Memory B cell (primary cell): ENCODE measurements around the gene STXBP6.

Source experiments
- ATAC-seq: fragments of 150-1000 bp; cut with Tn5 transposase; 2 replicates; pipeline ENCODE4 v1.10.0; 2021; ENCODE audit warnings: low read depth, mild to moderate bottlenecking, moderate library complexity
- DNase-seq, 2 donors: peaks; one replicate each; pipeline ENCODE4 v3.0.0; 2022; ENCODE audit warnings: low spot score in 2 of 2
- H3K27ac Mint-ChIP-seq: one replicate; pipeline ENCODE4 v1.8.0; 2022; ENCODE audit warnings: mild to moderate bottlenecking, moderate library complexity, mixed read lengths
- H3K27me3 Mint-ChIP-seq: one replicate; pipeline ENCODE4 v1.8.0; 2022; ENCODE audit warnings: mixed read lengths
- H3K36me3 Mint-ChIP-seq: one replicate; pipeline ENCODE4 v1.8.0; 2022; ENCODE audit warnings: mild to moderate bottlenecking, mixed read lengths
- H3K4me1 Mint-ChIP-seq: one replicate; pipeline ENCODE4 v1.8.0; 2022; ENCODE audit warnings: mixed read lengths
- H3K4me3 Mint-ChIP-seq: one replicate; pipeline ENCODE4 v1.8.0; 2022; ENCODE audit warnings: mild to moderate bottlenecking, moderate library complexity, mixed read lengths
- H3K9me3 Mint-ChIP-seq: one replicate; pipeline ENCODE4 v1.8.0; 2022; ENCODE audit warnings: mixed read lengths

Gene STXBP6

DNA sequence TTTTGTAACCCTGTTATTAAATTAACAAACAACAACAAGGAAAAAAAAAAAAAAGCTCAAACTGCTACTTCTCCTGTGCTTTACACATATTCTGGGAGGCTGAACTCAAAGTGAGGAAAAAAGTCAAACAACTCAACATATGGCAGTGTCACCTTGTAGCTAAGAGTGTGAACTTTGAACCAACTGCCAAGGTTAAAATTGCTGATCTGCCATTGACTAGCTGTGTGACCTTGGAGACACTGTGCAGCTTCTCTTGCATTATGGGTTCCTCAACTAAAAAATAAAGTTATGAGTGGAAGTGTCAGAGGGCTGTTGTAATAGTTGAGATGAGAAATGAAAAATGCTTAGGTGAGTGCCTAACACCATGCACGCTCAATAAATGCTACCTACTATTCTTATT is 34.2 kb downstream of the STXBP6 start:
- ATAC-seq (no peak), DNase-seq (no peak)
- H3K9me3 Mint-ChIP-seq: no peaks in the 10 kb centered on the region
- H3K4me1 Mint-ChIP-seq: no peaks in the 10 kb centered on the region
- no peaks in the 10 kb centered on the region for H3K36me3 Mint-ChIP-seq
- H3K27ac Mint-ChIP-seq: no peak overlapping the region
- H3K4me3 Mint-ChIP-seq: no peak overlapping the region
- H3K27me3 Mint-ChIP-seq: peaks cover 2% of the 10 kb centered on the region

DNA sequence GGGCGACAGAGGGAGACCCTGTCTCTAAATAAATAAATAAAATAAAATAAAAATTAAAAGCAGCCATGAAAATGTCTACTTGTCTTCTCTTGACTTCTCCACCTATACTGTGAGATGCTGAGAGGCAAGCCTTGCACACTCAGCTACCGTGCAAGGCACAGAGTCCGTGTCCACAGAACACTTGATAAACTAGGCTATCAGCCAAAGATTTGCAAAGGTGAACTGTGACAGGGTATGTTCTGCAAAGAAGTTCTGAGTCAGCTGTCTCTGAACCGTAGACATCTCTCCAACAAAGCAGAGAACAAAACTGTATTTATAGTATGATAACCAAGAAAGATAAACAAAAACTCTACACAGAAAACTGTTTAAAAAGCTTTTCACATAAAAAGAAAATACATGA is 35.5 kb downstream of the STXBP6 start:
- no peak overlapping the region for H3K4me3 Mint-ChIP-seq
- H3K27ac Mint-ChIP-seq: no peak overlapping the region
- no peaks in the 10 kb centered on the region for H3K36me3 Mint-ChIP-seq
- ATAC-seq (no peak), DNase-seq (no peak)
- H3K4me1 Mint-ChIP-seq: no peaks in the 10 kb centered on the region
- H3K27me3 Mint-ChIP-seq: peaks cover 7% of the 10 kb centered on the region
- H3K9me3 Mint-ChIP-seq: no peaks in the 10 kb centered on the region

DNA sequence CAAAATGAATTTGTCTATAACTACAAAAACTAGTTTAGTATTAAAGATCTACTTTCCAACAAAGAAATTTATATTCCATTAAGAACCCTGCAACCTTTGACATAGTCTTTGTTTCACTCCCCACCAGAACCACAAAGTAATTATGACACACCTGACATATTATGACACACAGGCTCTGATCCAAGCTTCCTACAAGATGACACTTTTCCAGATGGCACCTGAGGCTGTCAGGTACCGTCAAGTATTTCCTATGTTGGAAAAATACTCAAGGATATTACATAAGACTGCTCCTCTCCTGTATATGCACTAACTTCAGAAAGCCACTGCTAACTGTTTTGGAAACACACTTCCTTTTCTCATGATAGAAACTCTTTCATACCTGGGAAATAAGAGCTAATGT is 38.9 kb downstream of the STXBP6 start:
- Mint-ChIP-seq H3K4me1 (no peaks in the 10 kb centered on the region), H3K4me3 (no peak overlapping the region), H3K36me3 (no peaks in the 10 kb centered on the region), H3K27me3 (peaks cover 11% of the 10 kb centered on the region), H3K27ac (no peak overlapping the region), H3K9me3 (no peaks in the 10 kb centered on the region)
- ATAC-seq (no peak), DNase-seq (no peak)

DNA sequence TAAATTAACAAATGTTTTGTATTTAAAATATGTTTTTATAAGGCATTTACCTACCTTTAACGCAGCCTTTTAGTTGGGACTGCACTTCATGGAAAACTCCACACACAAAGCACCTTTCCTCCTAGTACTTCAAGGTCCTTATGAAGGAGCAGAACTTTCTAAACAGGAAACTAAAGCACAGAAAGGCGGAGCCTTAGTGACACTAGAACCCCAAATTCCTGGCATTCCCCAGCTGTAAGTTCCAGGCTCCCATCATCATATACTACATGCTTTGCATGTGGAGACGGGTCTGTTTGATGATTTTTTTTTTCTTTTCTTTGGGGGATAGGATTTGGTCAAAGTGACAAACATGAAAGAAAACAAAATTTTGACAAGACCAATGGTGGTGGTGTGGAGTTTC is 39.5 kb downstream of the STXBP6 start:
- ATAC-seq (no peak), DNase-seq (no peak)
- Mint-ChIP-seq H3K27ac (no peak overlapping the region), H3K36me3 (no peaks in the 10 kb centered on the region), H3K4me1 (no peaks in the 10 kb centered on the region), H3K9me3 (no peaks in the 10 kb centered on the region), H3K27me3 (peaks cover 11% of the 10 kb centered on the region), H3K4me3 (no peak overlapping the region)

DNA sequence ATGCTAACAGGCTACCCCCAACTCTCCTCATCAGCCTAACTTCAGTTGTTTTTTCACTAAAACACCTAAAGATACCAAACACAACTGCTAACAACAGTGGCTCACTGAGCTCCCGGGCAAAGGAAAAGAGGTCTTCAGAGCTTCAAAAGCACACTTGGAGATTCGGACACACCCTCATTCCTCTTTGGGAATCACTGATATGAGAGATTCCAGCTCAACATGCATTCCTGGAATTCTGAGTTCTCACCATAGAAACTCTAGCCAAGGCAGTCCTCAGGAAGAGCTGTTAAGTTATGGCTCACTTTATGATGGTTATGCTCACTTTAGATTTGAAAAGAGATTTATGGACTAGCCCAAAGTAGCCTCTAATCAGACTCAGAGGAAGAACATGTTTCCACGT is 40.1 kb downstream of the STXBP6 start:
- no peaks in the 10 kb centered on the region for H3K36me3 Mint-ChIP-seq
- H3K27ac Mint-ChIP-seq: no peak overlapping the region
- DNase-seq (no peak), ATAC-seq (no peak)
- H3K9me3 Mint-ChIP-seq: no peaks in the 10 kb centered on the region
- no peaks in the 10 kb centered on the region for H3K4me1 Mint-ChIP-seq
- H3K27me3 Mint-ChIP-seq: peaks cover 11% of the 10 kb centered on the region
- H3K4me3 Mint-ChIP-seq: no peak overlapping the region

DNA sequence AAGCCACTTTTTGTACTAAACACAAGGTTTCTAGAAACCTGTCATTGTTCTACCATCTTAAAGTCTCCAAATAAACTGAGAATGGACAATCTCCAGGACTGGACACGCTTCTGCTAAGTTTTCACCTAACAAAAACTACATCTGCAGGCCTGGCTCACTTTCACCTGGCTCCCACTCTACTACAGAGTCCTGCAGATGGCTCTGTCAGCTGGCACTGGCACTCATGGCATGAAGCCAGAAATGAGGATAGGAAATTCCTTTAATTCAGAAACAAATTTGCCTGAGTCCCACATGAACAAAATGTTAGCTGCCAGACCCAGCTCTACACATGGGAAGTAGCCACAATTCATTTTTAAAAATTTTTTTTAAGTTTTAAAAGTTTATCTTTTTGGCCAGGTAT is 42.1 kb downstream of the STXBP6 start:
- DNase-seq (no peak), ATAC-seq (no peak)
- H3K4me3 Mint-ChIP-seq: no peak overlapping the region
- H3K36me3 Mint-ChIP-seq: no peaks in the 10 kb centered on the region
- no peaks in the 10 kb centered on the region for H3K4me1 Mint-ChIP-seq
- H3K27ac Mint-ChIP-seq: no peak overlapping the region
- H3K9me3 Mint-ChIP-seq: no peaks in the 10 kb centered on the region
- peaks cover 13% of the 10 kb centered on the region for H3K27me3 Mint-ChIP-seq

DNA sequence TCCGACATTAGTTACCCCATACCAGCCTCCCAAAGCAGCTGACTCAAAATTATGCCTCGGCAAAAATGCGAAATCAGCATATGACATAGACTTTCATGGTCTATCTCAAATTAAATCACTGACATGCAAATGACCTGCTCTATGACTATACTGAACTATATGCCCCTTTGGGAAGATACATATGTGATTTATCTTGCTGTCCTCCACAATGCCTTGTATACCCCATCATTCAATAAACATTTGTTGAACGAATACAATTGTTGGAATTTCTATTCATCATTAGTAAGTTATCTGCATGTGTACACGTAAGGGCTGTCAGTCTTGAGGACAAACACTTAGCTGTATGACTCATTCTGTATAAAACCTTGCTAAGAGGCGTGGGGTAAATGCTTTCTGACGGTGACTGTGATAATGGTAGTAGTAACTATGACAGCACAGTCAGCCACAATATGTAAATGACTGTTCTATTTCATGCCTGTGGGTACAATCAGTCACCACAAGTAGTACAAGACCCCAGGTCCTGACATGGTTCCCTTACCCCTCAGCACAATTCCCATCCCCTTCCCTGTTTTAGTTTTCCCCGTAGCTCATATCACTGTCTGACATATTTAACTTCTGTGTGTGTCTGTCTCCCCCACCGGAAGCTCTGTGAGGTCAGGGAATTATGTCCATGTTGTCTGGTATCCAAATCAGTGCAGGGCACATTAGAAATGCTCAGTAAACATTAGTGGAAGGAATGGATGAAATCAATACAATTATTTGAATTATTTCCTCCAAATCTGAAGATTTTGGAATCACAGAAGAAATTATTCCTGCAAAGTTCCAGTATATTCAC is 42.8 kb downstream of the STXBP6 start:
- no peaks in the 10 kb centered on the region for H3K9me3 Mint-ChIP-seq
- peaks cover 13% of the 10 kb centered on the region for H3K27me3 Mint-ChIP-seq
- ATAC-seq: no peak
- H3K27ac Mint-ChIP-seq: no peak overlapping the region
- no peaks in the 10 kb centered on the region for H3K36me3 Mint-ChIP-seq
- H3K4me1 Mint-ChIP-seq: no peaks in the 10 kb centered on the region
- no peak overlapping the region for H3K4me3 Mint-ChIP-seq
- no peak for DNase-seq

DNA sequence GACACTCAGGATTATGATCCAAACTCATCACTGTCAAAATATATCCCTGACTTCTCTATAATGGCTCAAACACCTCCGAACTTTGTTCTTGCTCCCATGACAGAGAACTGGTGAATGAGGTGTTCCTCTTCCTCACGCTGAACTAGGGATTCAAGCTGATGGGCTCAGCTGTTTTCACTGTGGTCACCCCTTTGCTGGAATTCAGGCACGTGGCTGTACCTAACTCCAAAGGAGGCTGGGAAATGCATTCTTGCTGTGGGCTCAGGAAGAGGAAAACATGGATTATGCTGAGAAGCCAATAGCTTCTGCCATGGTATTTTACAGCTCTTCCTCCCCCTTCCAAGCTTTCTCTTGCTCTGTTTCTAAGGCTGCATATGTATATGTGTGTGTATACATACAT is 43.9 kb downstream of the STXBP6 start:
- Mint-ChIP-seq H3K27ac (no peak overlapping the region), H3K4me1 (no peaks in the 10 kb centered on the region), H3K9me3 (no peaks in the 10 kb centered on the region), H3K27me3 (peaks cover 13% of the 10 kb centered on the region), H3K4me3 (no peak overlapping the region), H3K36me3 (no peaks in the 10 kb centered on the region)
- no peak for ATAC-seq
- DNase-seq: no peak

DNA sequence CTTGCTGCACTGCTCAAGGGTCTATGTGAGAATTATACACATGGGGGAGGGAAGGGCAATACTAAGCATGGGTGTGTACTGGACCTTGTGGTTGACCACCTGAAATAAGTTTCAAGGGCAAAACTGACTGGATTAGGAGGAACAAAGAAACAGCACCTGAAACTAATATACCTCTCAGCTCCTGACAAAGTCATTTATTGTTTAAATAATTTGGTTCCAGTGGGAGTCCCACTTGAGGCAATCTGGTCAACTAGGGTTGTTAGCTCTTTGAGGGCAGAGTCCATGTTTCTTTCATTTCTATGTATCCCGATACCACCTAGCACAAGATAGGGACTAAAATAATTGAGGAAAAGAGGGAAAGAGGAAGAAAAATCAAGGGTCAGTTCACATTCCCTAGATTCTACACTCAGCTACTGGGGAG is 45.5 kb downstream of the STXBP6 start:
- DNase-seq (no peak), ATAC-seq (no peak)
- Mint-ChIP-seq H3K36me3 (no peaks in the 10 kb centered on the region), H3K9me3 (no peaks in the 10 kb centered on the region), H3K4me3 (no peak overlapping the region), H3K27ac (no peak overlapping the region), H3K4me1 (no peaks in the 10 kb centered on the region), H3K27me3 (peaks cover 7% of the 10 kb centered on the region)

DNA sequence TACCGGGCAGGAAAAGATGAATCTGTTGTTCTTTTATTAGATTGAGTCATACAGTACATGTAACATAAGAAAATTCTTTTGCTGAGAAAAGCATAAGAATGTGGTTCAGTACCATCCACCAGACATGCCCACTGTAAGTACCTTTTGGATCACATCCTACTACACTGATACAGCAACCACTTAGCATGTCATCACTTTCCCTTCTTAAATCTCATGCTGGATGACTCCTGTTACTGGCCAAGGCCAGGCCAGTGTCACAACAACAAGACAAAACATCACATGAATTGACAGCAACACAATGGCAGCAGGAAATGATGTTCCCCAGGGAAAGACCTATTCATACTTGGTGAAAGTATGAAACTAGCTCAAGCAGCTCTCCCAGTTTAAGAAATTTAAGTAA is 46.4 kb downstream of the STXBP6 start:
- DNase-seq (no peak), ATAC-seq (no peak)
- no peaks in the 10 kb centered on the region for H3K36me3 Mint-ChIP-seq
- H3K4me3 Mint-ChIP-seq: no peak overlapping the region
- H3K4me1 Mint-ChIP-seq: no peaks in the 10 kb centered on the region
- H3K27me3 Mint-ChIP-seq: peaks cover 6% of the 10 kb centered on the region
- no peak overlapping the region for H3K27ac Mint-ChIP-seq
- no peaks in the 10 kb centered on the region for H3K9me3 Mint-ChIP-seq

DNA sequence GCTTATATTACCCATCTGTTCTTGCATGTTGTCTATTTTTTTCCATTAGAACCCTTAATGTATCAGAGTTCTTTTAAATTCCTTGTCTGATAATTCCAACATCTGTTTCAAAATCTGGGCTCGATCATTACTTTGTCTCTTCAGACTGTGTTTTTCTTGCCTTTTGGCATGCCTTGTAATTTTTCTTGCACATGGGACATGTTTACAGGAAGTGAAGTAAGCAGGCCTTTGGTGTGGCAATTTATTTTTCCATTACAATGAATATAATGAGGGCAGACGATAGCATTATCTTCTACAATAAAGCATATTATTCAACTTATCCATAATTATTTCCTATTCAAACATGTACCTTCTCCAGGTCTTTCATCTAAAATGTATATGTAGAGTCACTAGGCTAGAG is 48.3 kb downstream of the STXBP6 start:
- peaks cover 4% of the 10 kb centered on the region for H3K27me3 Mint-ChIP-seq
- no peak for ATAC-seq
- H3K9me3 Mint-ChIP-seq: no peaks in the 10 kb centered on the region
- H3K4me1 Mint-ChIP-seq: no peaks in the 10 kb centered on the region
- no peak overlapping the region for H3K4me3 Mint-ChIP-seq
- H3K27ac Mint-ChIP-seq: no peak overlapping the region
- no peak for DNase-seq
- no peaks in the 10 kb centered on the region for H3K36me3 Mint-ChIP-seq

DNA sequence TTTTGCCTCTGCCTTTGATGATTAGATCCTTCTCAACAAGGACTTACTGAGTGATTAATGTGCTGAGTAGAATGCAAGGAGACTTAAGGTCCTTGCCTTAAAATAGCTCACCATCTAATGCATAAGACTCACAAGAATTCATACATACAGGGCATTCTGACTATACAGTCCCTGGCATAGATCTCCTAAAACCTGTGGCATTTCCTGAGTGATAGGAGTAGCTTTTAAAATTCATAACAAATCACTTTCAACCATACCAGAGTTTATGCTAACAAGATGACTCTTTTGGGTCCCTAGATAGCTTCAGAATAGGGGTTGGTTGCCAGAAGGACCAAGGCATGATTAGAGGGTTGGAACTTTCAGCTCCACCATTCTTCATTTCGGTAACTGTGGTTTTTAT is 48.8 kb downstream of the STXBP6 start:
- no peak for DNase-seq
- Mint-ChIP-seq H3K27me3 (peaks cover 4% of the 10 kb centered on the region), H3K4me1 (no peaks in the 10 kb centered on the region), H3K4me3 (no peak overlapping the region), H3K36me3 (no peaks in the 10 kb centered on the region), H3K9me3 (no peaks in the 10 kb centered on the region), H3K27ac (no peak overlapping the region)
- ATAC-seq: no peak

DNA sequence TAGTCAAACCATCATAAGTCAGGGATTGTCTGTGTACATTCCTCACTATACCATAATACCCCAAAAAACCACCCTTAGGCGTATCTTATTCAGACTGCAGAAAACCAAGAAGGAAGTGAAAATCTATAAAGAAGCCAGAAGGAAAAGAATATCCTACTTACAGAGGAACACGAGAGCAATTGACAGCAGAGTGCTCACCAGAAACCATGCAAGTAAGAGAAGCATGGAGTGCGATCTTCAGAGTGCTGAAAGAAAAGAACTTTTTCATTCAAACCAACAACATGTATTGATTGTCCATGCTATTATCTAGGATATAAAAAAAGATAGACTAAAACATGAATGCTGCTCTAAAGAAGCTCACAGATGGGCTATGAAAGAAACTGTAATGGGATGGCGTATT is 50.8 kb downstream of the STXBP6 start:
- no peaks in the 10 kb centered on the region for H3K4me1 Mint-ChIP-seq
- ATAC-seq (no peak), DNase-seq (no peak)
- H3K4me3 Mint-ChIP-seq: no peak overlapping the region
- H3K27ac Mint-ChIP-seq: no peak overlapping the region
- H3K27me3 Mint-ChIP-seq: peaks cover 2% of the 10 kb centered on the region
- H3K36me3 Mint-ChIP-seq: no peaks in the 10 kb centered on the region
- no peaks in the 10 kb centered on the region for H3K9me3 Mint-ChIP-seq

DNA sequence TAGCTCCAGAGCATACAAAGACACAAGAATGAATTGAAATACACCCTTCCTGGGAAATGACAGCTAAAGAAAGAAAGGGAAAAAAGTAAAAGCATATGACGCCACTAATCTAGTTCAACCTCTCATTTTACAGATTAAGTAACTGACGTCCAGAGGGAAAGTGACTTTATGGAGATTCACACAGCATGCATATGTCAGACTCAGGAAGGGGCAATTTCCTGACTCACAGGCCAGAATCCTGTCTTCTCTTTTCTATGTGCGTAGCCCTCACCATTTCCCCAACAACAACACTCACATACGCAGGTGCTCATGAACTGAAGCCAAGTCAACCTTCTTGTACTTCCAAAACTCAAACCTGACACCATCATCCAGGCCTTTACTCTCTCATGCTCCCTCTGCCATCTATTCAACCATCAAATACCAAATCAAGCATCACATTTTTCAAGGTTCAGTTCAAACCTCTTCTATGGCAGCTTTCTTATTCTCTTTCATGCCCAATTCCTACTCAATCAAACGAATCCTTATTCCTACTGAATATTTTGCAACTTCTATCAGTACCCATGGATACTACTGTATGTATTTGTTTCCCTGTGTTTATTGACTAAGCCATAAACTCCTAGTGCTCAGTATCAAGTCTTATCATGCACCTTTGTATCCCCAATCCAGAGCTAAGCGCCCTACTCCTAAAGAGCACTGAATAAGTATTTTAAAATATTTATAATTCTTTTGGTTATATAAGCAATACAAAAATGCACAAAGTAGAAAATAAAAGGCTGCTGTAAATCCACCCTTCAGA is 52.8 kb downstream of the STXBP6 start:
- no peaks in the 10 kb centered on the region for H3K36me3 Mint-ChIP-seq
- DNase-seq: no peak
- no peak for ATAC-seq
- H3K4me1 Mint-ChIP-seq: no peaks in the 10 kb centered on the region
- no peaks in the 10 kb centered on the region for H3K9me3 Mint-ChIP-seq
- H3K27ac Mint-ChIP-seq: no peak overlapping the region
- H3K4me3 Mint-ChIP-seq: no peak overlapping the region
- H3K27me3 Mint-ChIP-seq: no peaks in the 10 kb centered on the region

DNA sequence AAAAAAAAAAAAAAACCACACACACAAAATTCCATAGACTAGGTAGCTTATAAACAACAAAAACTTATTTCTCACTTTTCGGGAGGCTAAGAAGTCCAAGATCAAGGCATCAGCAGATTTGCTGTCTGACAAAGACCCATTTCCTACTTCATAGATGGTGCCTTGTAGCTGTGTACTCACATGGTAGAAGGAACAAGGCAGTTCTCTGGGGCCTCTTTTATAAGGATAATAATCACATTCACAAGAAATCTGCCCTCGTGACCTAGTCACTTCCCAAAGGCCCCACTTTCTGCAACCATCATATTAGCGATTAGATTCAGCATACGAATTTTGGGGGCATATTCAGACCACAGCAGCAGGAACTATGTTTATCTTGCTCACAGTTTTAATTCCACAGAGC is 54.9 kb downstream of the STXBP6 start:
- Mint-ChIP-seq H3K9me3 (no peaks in the 10 kb centered on the region), H3K4me1 (no peaks in the 10 kb centered on the region), H3K36me3 (no peaks in the 10 kb centered on the region), H3K27ac (no peak overlapping the region), H3K4me3 (no peak overlapping the region), H3K27me3 (no peaks in the 10 kb centered on the region)
- ATAC-seq: no peak
- DNase-seq: no peak
